Uterus (tissue), 4 donors: ENCODE data around the gene HYKK. TPM values are rescaled to one million over a fixed set of nuclear protein-coding genes. Genes with fewer than 3 reads are reported as not detected.

Source experiments
- DNase-seq, 2 donors: peaks; one replicate each; pipeline ENCODE4 v3.0.0-alpha.2; 2019 to 2020
- H3K27ac ChIP-seq, 2 donors: fragments of 200-600 bp; sonication (generic); 1 replicate in 1 of 2; 2 replicates in 1 of 2; pipeline ENCODE4 v1.5.1; 2016 to 2018
- H3K27me3 ChIP-seq, 2 donors: fragments of 200-600 bp; sonication (generic); one replicate each; pipeline ENCODE4 v1.5.1; 2018 to 2019; ENCODE audit warnings: control low read depth in 1 of 2
- H3K36me3 ChIP-seq, 2 donors: fragments of 200-600 bp; sonication (generic); one replicate each; pipeline ENCODE4 v1.5.1; 2019; ENCODE audit warnings: control low read depth in 1 of 2
- H3K4me1 ChIP-seq, 2 donors: fragments of 200-600 bp; sonication (generic); one replicate each; pipeline ENCODE4 v1.5.1; 2018 to 2019; ENCODE audit warnings: control low read depth in 1 of 2
- H3K4me3 ChIP-seq, 2 donors: fragments of 200-600 bp; sonication (generic); 1 replicate in 1 of 2; 2 replicates in 1 of 2; pipeline ENCODE4 v1.5.1; 2018 to 2019; ENCODE audit warnings: mild to moderate bottlenecking in 1 of 2
- H3K9me3 ChIP-seq, 2 donors: fragments of 200-600 bp; sonication (generic); one replicate each; pipeline ENCODE4 v1.5.1; 2019; ENCODE audit warnings: control low read depth in 1 of 2
- CTCF ChIP-seq, 4 experiments: fragments of 200-600 bp in 2 of 4; fragments of 450-650 bp in 2 of 4; sonication (generic) in 2 of 4; IDR thresholded peaks; one replicate each; pipeline ENCODE4 v1.5.1; 2016 to 2019; ENCODE audit warnings: antibody characterized with exemption in 4 of 4, mild to moderate bottlenecking in 2 of 4, moderate library complexity in 1 of 4
- POLR2A ChIP-seq, 2 donors: fragments of 450-650 bp; IDR thresholded peaks; one replicate each; pipeline ENCODE4 v1.6.1; 2016; ENCODE audit warnings: antibody characterized with exemption in 2 of 2, mild to moderate bottlenecking in 1 of 2, moderate library complexity in 1 of 2
- intact Hi-C: fragments of 100-400 bp; cut with DNase I; formaldehyde crosslinking; loops from one replicate; pipeline ENCODE4 v1.15.1; 2023; ENCODE audit warnings: low total_unique reads
- total RNA-seq, 4 donors: library from RNA; depleted of rRNA in 3 of 4; stranded (reverse); fragments of >200 nt in 3 of 4; gene quantifications; one replicate each; pipeline versions ENCODE4 v1.1.0 to v1.2.4, GENCODE V29; 2014 to 2023
- donor health status: DM: yes; HTN: yes; CAD: no.

HYKK gene
- total RNA-seq, 4 donors from 2014 or later, result 8.6 to 28.5 (median 12.6) TPM

GRCh38 chr15:78540141-78540870 lies 32.9 kb downstream of the HYKK start, which contains the start of gene PSMA4:
TSS of gene PSMA4 (plus strand) at chr15:78540444. CDS start at chr15:78541928, 1,484 bp downstream.
- peak within 1 kb of the TSS; percentile 94 to 95 for H3K27ac ChIP-seq
- peak within 1 kb of the TSS; percentile 56 to 76 for H3K4me3 ChIP-seq
- TF ChIP-seq POLR2A (IDR thresholded peaks at IDR 0.05), result peak; percentile 54 to 83
- peak in 2 of 4 experiments; percentile 36 to 38 for TF ChIP-seq CTCF (IDR thresholded peaks at IDR 0.05)
- intact Hi-C loops, result no loop called here
- H3K27me3 ChIP-seq, result no peaks in the 10 kb centered on the region
- H3K4me1 ChIP-seq, result peaks cover 0 to 5% of the 10 kb centered on the region in 2 donors
- H3K36me3 ChIP-seq, result no peaks in the 10 kb centered on the region
- DNase-seq, result peak; percentile 91
- H3K9me3 ChIP-seq, result no peaks in the 10 kb centered on the region

GRCh38 chr15:78540871-78541743 lies 33.7 kb downstream of the HYKK start:
- intact Hi-C loops, result no loop called here
- H3K4me1 ChIP-seq, result peaks cover 0 to 5% of the 10 kb centered on the region in 2 donors
- TF ChIP-seq CTCF (IDR thresholded peaks at IDR 0.05) (no peak), POLR2A (IDR thresholded peaks at IDR 0.05) (no peak)
- H3K9me3 ChIP-seq, result no peaks in the 10 kb centered on the region
- DNase-seq, result no peak
- no peaks in the 10 kb centered on the region for H3K36me3 ChIP-seq
- no peaks in the 10 kb centered on the region for H3K27me3 ChIP-seq
- peak overlapping the region; percentile 56 to 76 for H3K4me3 ChIP-seq
- H3K27ac ChIP-seq, result peak overlapping the region; percentile 94 to 95

- Histone ChIP-seq H3K9me3 (no peaks in the 10 kb centered on the region), H3K4me3 (peak overlapping the region in 1 of 2 donors; percentile 56), H3K4me1 (peaks cover 0 to 5% of the 10 kb centered on the region in 2 donors), H3K27me3 (no peaks in the 10 kb centered on the region), H3K36me3 (no peaks in the 10 kb centered on the region), H3K27ac (no peak overlapping the region)
- no peak for TF ChIP-seq CTCF (IDR thresholded peaks at IDR 0.05)
- intact Hi-C loops, result no loop called here
- DNase-seq, result no peak
Measured at GRCh38 chr15:78541744-78542034, 34.3 kb downstream of the HYKK start.

GRCh38 chr15:78542647-78543046 lies 35.3 kb downstream of the HYKK start:
- intact Hi-C loops, result no loop called here

More at GRCh38 chr15:78542647-78543046, 35.3 kb downstream of the HYKK start:
- Histone ChIP-seq H3K4me1 (peaks cover 0 to 5% of the 10 kb centered on the region in 2 donors), H3K27me3 (no peaks in the 10 kb centered on the region), H3K27ac (no peak overlapping the region), H3K9me3 (no peaks in the 10 kb centered on the region), H3K36me3 (no peaks in the 10 kb centered on the region), H3K4me3 (no peak overlapping the region)
- TF ChIP-seq POLR2A (IDR thresholded peaks at IDR 0.05), result no peak
- no peak for TF ChIP-seq CTCF (IDR thresholded peaks at IDR 0.05)
- no peak for DNase-seq
